HG02981 (cell line): ENCODE results near the gene PLEKHM2.
"Not testable (repeated sequence)": the region's sequence is repeated elsewhere in the genome, so short reads cannot be mapped to it uniquely, and the experiment has no call there.

ENCODE experiments used
- ATAC-seq: cut with Tn5 transposase; IDR thresholded peaks from one replicate; pipeline ENCODE4 v1.9.1; 2021; ENCODE audit warnings: mild to moderate bottlenecking, moderate library complexity; ENCODE audit not compliant: unreplicated experiment

PLEKHM2 gene

GRCh38 chr1:15676688-15677661 is 7.1 kb upstream of the PLEKHM2 start:
- no peak for ATAC-seq

GRCh38 chr1:15678578-15678977 is 5.5 kb upstream of the PLEKHM2 start:
- no peak for ATAC-seq

- no peak for ATAC-seq
Observed at GRCh38 chr1:15680131-15680530, 4.0 kb upstream of the PLEKHM2 start.

- no peak for ATAC-seq
Observed at GRCh38 chr1:15680561-15681348, 3.4 kb upstream of the PLEKHM2 start.

GRCh38 chr1:15681349-15682292 is 2.5 kb upstream of the PLEKHM2 start:
- ATAC-seq, result no peak

- ATAC-seq, result no peak
Observed at GRCh38 chr1:15682936-15683341, 1.2 kb upstream of the PLEKHM2 start.

- ATAC-seq, result no peak
Observed at GRCh38 chr1:15683345-15684039, 628 bp upstream of the PLEKHM2 start.

GRCh38 chr1:15684468-15685291 is 560 bp downstream of the PLEKHM2 start:
- no peak for ATAC-seq

GRCh38 chr1:15685820-15686219 is 1.7 kb downstream of the PLEKHM2 start:
- no peak for ATAC-seq

- ATAC-seq, result no peak
Observed at GRCh38 chr1:15687446-15687845, 3.3 kb downstream of the PLEKHM2 start.

- no peak for ATAC-seq
Observed at GRCh38 chr1:15690317-15690716, 6.2 kb downstream of the PLEKHM2 start.

- no peak for ATAC-seq
Observed at GRCh38 chr1:15691434-15692032, 7.4 kb downstream of the PLEKHM2 start.

GRCh38 chr1:15692121-15692682 is 8.1 kb downstream of the PLEKHM2 start:
- ATAC-seq, result no peak

- no peak for ATAC-seq
Observed at GRCh38 chr1:15693371-15693770, 9.3 kb downstream of the PLEKHM2 start.

GRCh38 chr1:15696956-15697521 is 12.9 kb downstream of the PLEKHM2 start:
- peak; percentile 93 for ATAC-seq

GRCh38 chr1:15698201-15698600 is 14.1 kb downstream of the PLEKHM2 start:
- no peak for ATAC-seq

GRCh38 chr1:15699321-15699720 is 15.2 kb downstream of the PLEKHM2 start:
- not testable (repeated sequence) for ATAC-seq

- ATAC-seq, result no peak
Observed at GRCh38 chr1:15700508-15700907, 16.4 kb downstream of the PLEKHM2 start.
